SU-DHL-6 (cell line): ENCODE measurements around the gene ANTXR2.

ENCODE experiments used
- H2AFZ ChIP-seq: fragments of 200-600 bp; sonication (generic); 2 replicates; pipeline ENCODE4 v1.6.1; 2014; ENCODE audit warnings: low read depth, mild to moderate bottlenecking, moderate library complexity, mixed read lengths, antibody characterized with exemption, low read length; ENCODE audit not compliant: severe bottlenecking
- H3F3A ChIP-seq: fragments of 200-600 bp; shearing (Covaris generic); 2 replicates; pipeline ENCODE4 v1.6.0; 2016; ENCODE audit warnings: antibody characterized with exemption, mild to moderate bottlenecking; ENCODE audit not compliant: insufficient read depth
- H3K27ac ChIP-seq: fragments of 200-600 bp; sonication (generic); 2 replicates; pipeline ENCODE4 v1.5.1; 2016; ENCODE audit warnings: low read depth, mild to moderate bottlenecking, low read length, moderate library complexity, mixed read lengths
- H3K27me3 ChIP-seq: fragments of 200-600 bp; sonication (generic), shearing (Covaris generic); 2 replicates; pipeline ENCODE4 v1.6.0; 2014; ENCODE audit warnings: mild to moderate bottlenecking, low read length
- H3K36me3 ChIP-seq: fragments of 200-600 bp; sonication (generic); 2 replicates; pipeline ENCODE4 v1.6.1; 2014; ENCODE audit warnings: mild to moderate bottlenecking, low read length, mixed read lengths
- H3K4me2 ChIP-seq: fragments of 300-600, 200-600 bp; shearing (Covaris generic), sonication (generic); 2 replicates; pipeline ENCODE4 v1.6.0; 2014; ENCODE audit warnings: low read length, low read depth, mild to moderate bottlenecking; ENCODE audit not compliant: poor library complexity, severe bottlenecking
- H3K4me3 ChIP-seq: fragments of 200-600 bp; sonication (generic); 2 replicates; pipeline ENCODE4 v1.5.1; 2014; ENCODE audit warnings: antibody characterized with exemption, low read length, mild to moderate bottlenecking, mixed read lengths; ENCODE audit not compliant: insufficient read depth, poor library complexity, severe bottlenecking
- H3K79me2 ChIP-seq: fragments of 200-600 bp; sonication (generic); 2 replicates; pipeline ENCODE4 v1.6.1; 2014; ENCODE audit warnings: mild to moderate bottlenecking, low read length, moderate library complexity; ENCODE audit not compliant: insufficient read depth
- H3K9ac ChIP-seq: fragments of 200-600 bp; sonication (generic); 2 replicates; pipeline ENCODE4 v1.7.0; 2014; ENCODE audit warnings: mild to moderate bottlenecking, low read length
- H3K9me2 ChIP-seq: fragments of 200-600 bp; sonication (generic); replicated peaks from 2 replicates; pipeline ENCODE4 v1.6.1; 2014; ENCODE audit warnings: low read length; ENCODE audit not compliant: insufficient read depth
- H3K9me3 ChIP-seq: fragments of 200-600 bp; sonication (generic); 2 replicates; pipeline ENCODE4 v1.6.1; 2014; ENCODE audit warnings: low read length, mixed read lengths; ENCODE audit not compliant: insufficient read depth
- H4K20me1 ChIP-seq: fragments of 200-600 bp; sonication (generic); 2 replicates; pipeline ENCODE4 v1.6.1; 2014; ENCODE audit warnings: low read depth, mild to moderate bottlenecking, antibody characterized with exemption, low read length, moderate library complexity, mixed read lengths
- EZH2phosphoT487 ChIP-seq: fragments of 200-600 bp; sonication (generic), shearing (Covaris generic); conservative IDR thresholded peaks from 2 replicates; pipeline ENCODE4 v1.6.1; 2018; ENCODE audit warnings: mild to moderate bottlenecking, antibody characterized with exemption, low read length, moderate library complexity, mixed read lengths
- TF ChIP-seq, protein P1 (sequence below): fragments of 200-600 bp; sonication (generic); IDR thresholded peaks from one replicate; pipeline ENCODE4 v1.5.1; 2017; ENCODE audit warnings: antibody characterized with exemption, mild to moderate bottlenecking, low read length, moderate library complexity; ENCODE audit not compliant: insufficient read depth, poor library complexity, severe bottlenecking

Gene ANTXR2

DNA sequence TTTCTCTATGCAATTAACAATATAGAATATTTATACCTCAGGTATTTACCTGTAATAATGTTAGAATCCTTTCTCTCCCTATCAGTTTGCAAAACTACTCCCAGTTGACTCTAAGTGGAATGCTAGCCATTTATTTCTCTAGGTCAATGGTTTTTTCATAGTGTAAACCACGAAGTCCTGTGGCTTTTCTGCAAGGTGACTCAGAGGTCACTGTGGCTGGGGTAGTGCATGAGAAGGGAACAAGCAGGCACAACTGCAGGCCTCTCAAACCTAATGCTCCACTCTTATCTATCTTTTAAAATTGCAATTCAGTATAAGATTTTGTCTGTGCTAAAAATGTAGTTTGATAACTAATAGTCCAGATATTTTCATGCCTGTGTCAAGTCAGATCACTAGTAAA lies 159.4 kb downstream of the ANTXR2 start:
- Histone ChIP-seq H3K36me3 (no peaks in the 10 kb centered on the region), H3K79me2 (no peaks in the 10 kb centered on the region), H3K27ac (no peak overlapping the region), H3K4me3 (no peak overlapping the region), H3K9me2 (no peaks in the 10 kb centered on the region), H3K4me2 (no peak overlapping the region), H4K20me1 (no peaks in the 10 kb centered on the region), H3K9me3 (no peaks in the 10 kb centered on the region), H3K9ac (no peak overlapping the region), H3F3A (no peaks in the 10 kb centered on the region), H3K27me3 (no peaks in the 10 kb centered on the region), H2AFZ (no peak overlapping the region)
- TF ChIP-seq, protein P1, sequence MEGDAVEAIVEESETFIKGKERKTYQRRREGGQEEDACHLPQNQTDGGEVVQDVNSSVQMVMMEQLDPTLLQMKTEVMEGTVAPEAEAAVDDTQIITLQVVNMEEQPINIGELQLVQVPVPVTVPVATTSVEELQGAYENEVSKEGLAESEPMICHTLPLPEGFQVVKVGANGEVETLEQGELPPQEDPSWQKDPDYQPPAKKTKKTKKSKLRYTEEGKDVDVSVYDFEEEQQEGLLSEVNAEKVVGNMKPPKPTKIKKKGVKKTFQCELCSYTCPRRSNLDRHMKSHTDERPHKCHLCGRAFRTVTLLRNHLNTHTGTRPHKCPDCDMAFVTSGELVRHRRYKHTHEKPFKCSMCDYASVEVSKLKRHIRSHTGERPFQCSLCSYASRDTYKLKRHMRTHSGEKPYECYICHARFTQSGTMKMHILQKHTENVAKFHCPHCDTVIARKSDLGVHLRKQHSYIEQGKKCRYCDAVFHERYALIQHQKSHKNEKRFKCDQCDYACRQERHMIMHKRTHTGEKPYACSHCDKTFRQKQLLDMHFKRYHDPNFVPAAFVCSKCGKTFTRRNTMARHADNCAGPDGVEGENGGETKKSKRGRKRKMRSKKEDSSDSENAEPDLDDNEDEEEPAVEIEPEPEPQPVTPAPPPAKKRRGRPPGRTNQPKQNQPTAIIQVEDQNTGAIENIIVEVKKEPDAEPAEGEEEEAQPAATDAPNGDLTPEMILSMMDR: no peak
- TF ChIP-seq EZH2phosphoT487: no peak

DNA sequence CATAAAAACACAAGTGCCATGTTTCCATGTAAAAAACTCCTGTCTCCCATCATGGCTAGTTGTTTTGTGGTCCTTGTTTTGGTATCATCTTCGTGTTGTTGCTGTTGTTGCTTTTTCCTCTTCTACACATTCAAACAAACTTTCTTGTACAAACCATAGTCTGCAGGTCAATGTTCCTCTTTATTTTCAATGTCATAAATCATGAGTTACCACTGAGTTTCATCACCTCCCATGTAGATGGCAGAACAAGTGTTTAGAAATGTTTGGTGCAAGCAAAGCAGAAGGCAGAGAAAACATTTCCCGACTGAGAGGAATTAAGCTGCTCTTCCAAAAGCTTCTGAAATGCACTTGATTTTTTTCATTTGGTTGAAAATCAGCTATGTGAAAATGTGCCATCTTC lies 166.0 kb downstream of the ANTXR2 start:
- no peaks in the 10 kb centered on the region for H4K20me1 ChIP-seq
- no peaks in the 10 kb centered on the region for H3K27me3 ChIP-seq
- no peaks in the 10 kb centered on the region for H3K36me3 ChIP-seq
- no peak overlapping the region for H3K9ac ChIP-seq
- H3F3A ChIP-seq: no peaks in the 10 kb centered on the region
- no peak overlapping the region for H2AFZ ChIP-seq
- no peaks in the 10 kb centered on the region for H3K79me2 ChIP-seq
- no peaks in the 10 kb centered on the region for H3K9me2 ChIP-seq
- no peak overlapping the region for H3K4me3 ChIP-seq
- TF ChIP-seq EZH2phosphoT487: no peak
- TF ChIP-seq, protein P1: no peak
- H3K27ac ChIP-seq: no peak overlapping the region
- no peak overlapping the region for H3K4me2 ChIP-seq
- H3K9me3 ChIP-seq: no peaks in the 10 kb centered on the region

DNA sequence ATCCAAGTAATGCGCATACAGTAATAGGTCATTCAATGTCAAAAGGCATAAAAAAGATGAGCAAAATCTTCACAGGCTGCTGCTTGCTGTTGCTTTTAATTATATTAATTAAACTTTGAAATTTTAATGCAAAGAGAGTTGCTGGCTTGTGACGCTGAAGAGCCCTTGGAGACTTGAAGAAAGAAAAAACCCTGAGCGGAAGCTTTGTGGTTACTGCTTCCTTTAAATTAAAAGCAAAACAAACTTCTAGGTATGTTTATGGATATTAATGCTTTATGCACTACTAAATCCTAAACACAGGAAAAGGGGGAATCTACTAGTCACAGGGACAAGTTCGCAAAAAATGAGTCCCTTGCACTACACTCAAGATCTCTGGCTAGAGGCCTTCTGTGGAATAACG lies 166.7 kb downstream of the ANTXR2 start:
- no peaks in the 10 kb centered on the region for H3K9me2 ChIP-seq
- no peaks in the 10 kb centered on the region for H3K36me3 ChIP-seq
- no peak overlapping the region for H2AFZ ChIP-seq
- H3K9me3 ChIP-seq: no peaks in the 10 kb centered on the region
- H3K9ac ChIP-seq: no peak overlapping the region
- H3F3A ChIP-seq: no peaks in the 10 kb centered on the region
- no peak overlapping the region for H3K27ac ChIP-seq
- no peak for TF ChIP-seq EZH2phosphoT487
- TF ChIP-seq, protein P1: no peak
- no peaks in the 10 kb centered on the region for H3K27me3 ChIP-seq
- H3K4me2 ChIP-seq: no peak overlapping the region
- no peaks in the 10 kb centered on the region for H4K20me1 ChIP-seq
- H3K79me2 ChIP-seq: no peaks in the 10 kb centered on the region
- H3K4me3 ChIP-seq: no peak overlapping the region

DNA sequence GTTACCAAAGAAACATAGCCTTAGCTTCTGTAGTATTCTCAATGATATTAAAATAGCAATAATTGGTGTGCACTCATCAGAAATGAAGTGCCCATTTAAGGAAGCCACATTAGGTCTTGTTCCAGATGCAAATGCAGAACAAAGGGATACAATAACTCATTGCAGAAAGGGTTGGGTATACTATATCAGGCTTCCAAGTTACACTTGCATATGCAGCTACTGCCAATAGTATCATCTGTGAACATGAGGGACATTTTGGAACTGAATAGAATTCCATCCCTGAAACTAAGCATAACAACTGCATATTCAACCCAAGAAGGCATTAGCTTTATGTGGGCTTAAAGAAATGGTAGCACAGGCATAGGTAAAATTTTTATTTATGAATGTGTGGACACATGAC lies 167.8 kb downstream of the ANTXR2 start:
- H2AFZ ChIP-seq: no peak overlapping the region
- no peak overlapping the region for H3K27ac ChIP-seq
- TF ChIP-seq EZH2phosphoT487: no peak
- TF ChIP-seq, protein P1: no peak
- no peak overlapping the region for H3K4me2 ChIP-seq
- H3K36me3 ChIP-seq: no peaks in the 10 kb centered on the region
- H3K79me2 ChIP-seq: no peaks in the 10 kb centered on the region
- H3K4me3 ChIP-seq: no peak overlapping the region
- no peaks in the 10 kb centered on the region for H4K20me1 ChIP-seq
- no peak overlapping the region for H3K9ac ChIP-seq
- H3K9me2 ChIP-seq: no peaks in the 10 kb centered on the region
- H3F3A ChIP-seq: no peaks in the 10 kb centered on the region
- H3K27me3 ChIP-seq: no peaks in the 10 kb centered on the region
- no peaks in the 10 kb centered on the region for H3K9me3 ChIP-seq
